ENCODE results near the gene SRGAP2B. TPM values are rescaled to one million over a fixed set of nuclear protein-coding genes. Genes with fewer than 3 reads are reported as not detected.
"Not testable (repeated sequence)": the region's sequence is repeated elsewhere in the genome, so short reads cannot be mapped to it uniquely, and the experiment has no call there.

SRGAP2B gene
- polyA plus RNA-seq, 3 donors: 5.8 to 25.5 (median 7.0) TPM

- intact Hi-C loops (cut with micrococcal nuclease); H3K4me3 Mint-ChIP-seq; H3K36me3 ChIP-seq (replicated peaks in 1 of 2; ENCODE audit: control insufficient read depth in 1 of 2, insufficient read depth in 2 of 2, low read length in 2 of 2); DNase-seq; H3K27me3 ChIP-seq (ENCODE audit: control insufficient read depth in 2 of 2, insufficient read depth in 2 of 2, low read length in 2 of 2); H4K20me1 ChIP-seq (ENCODE audit: insufficient read depth, low read length); H3K9ac ChIP-seq (ENCODE audit: insufficient read depth, low read length, poor library complexity, severe bottlenecking); H3K9me3 ChIP-seq (replicated peaks in 1 of 2; ENCODE audit: control insufficient read depth in 1 of 2, insufficient read depth in 1 of 2, low read length in 2 of 2); H3K4me2 ChIP-seq (replicated peaks; ENCODE audit: extremely low read depth, low read length, poor library complexity, severe bottlenecking); H2AFZ ChIP-seq (ENCODE audit: insufficient read depth, low read depth, low read length, poor library complexity, severe bottlenecking); H3K27ac ChIP-seq (ENCODE audit: low read depth in 1 of 2, low read length in 2 of 2); H3K9me3 Mint-ChIP-seq; H3K36me3 Mint-ChIP-seq; H3K79me2 ChIP-seq (ENCODE audit: insufficient read depth, low read length); H3K4me3 ChIP-seq (replicated peaks in 1 of 3; ENCODE audit: low read depth in 2 of 3, low read length in 3 of 3); H3K27me3 Mint-ChIP-seq (ENCODE audit: low read depth in 3 of 3); H3K27ac Mint-ChIP-seq; H3K4me1 Mint-ChIP-seq; H3K4me1 ChIP-seq (ENCODE audit: control insufficient read depth in 1 of 2, insufficient read depth in 2 of 2, low read length in 2 of 2): not testable (repeated sequence)
- no CpG with 5 or more reads among the region's 1 CpG for WGBS (ENCODE audit: insufficient coverage)
Observed at GRCh38 chr1:145114560-145115057, 19.5 kb upstream of the SRGAP2B start.

GRCh38 chr1:145112703-145113102 is 17.6 kb upstream of the SRGAP2B start:
- H3K9ac ChIP-seq (ENCODE audit: insufficient read depth, low read length, poor library complexity, severe bottlenecking); H3K9me3 Mint-ChIP-seq; H3K4me1 Mint-ChIP-seq; H3K4me2 ChIP-seq (replicated peaks; ENCODE audit: extremely low read depth, low read length, poor library complexity, severe bottlenecking); H3K4me3 Mint-ChIP-seq; H3K27me3 Mint-ChIP-seq (ENCODE audit: low read depth in 3 of 3); H3K4me3 ChIP-seq (replicated peaks in 1 of 3; ENCODE audit: low read depth in 2 of 3, low read length in 3 of 3); H3K27me3 ChIP-seq (ENCODE audit: control insufficient read depth in 2 of 2, insufficient read depth in 2 of 2, low read length in 2 of 2); H4K20me1 ChIP-seq (ENCODE audit: insufficient read depth, low read length); H2AFZ ChIP-seq (ENCODE audit: insufficient read depth, low read depth, low read length, poor library complexity, severe bottlenecking); H3K27ac ChIP-seq (ENCODE audit: low read depth in 1 of 2, low read length in 2 of 2); H3K36me3 Mint-ChIP-seq; H3K27ac Mint-ChIP-seq; H3K4me1 ChIP-seq (ENCODE audit: control insufficient read depth in 1 of 2, insufficient read depth in 2 of 2, low read length in 2 of 2); H3K79me2 ChIP-seq (ENCODE audit: insufficient read depth, low read length); intact Hi-C loops (cut with micrococcal nuclease); H3K36me3 ChIP-seq (replicated peaks in 1 of 2; ENCODE audit: control insufficient read depth in 1 of 2, insufficient read depth in 2 of 2, low read length in 2 of 2); DNase-seq; H3K9me3 ChIP-seq (replicated peaks in 1 of 2; ENCODE audit: control insufficient read depth in 1 of 2, insufficient read depth in 1 of 2, low read length in 2 of 2): not testable (repeated sequence)
- WGBS (ENCODE audit: insufficient coverage): no CpG with 5 or more reads among the region's 3 CpGs

DNA sequence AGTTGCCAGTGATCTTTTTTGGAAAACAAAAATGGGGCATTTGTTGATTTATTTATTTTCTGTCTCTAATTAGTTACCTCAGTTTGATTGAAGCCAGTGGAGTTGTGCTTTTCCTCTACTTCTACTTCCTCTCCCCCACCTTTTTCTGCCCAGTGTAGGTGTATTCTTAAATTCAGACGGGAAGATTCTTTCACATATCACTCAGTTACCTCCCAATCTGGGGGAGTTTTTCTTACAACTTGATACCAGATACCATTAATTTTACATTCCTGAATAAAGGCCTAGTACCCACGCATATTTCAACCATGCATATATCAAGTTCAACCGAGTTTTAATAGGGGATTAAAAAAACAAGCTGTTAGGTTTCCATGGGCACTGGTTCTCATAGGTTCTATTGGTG is 16.5 kb upstream of the SRGAP2B start:
- H3K36me3 ChIP-seq (replicated peaks in 1 of 2; ENCODE audit: control insufficient read depth in 1 of 2, insufficient read depth in 2 of 2, low read length in 2 of 2); H3K4me1 ChIP-seq (ENCODE audit: control insufficient read depth in 1 of 2, insufficient read depth in 2 of 2, low read length in 2 of 2); H3K36me3 Mint-ChIP-seq; H3K27me3 ChIP-seq (ENCODE audit: control insufficient read depth in 2 of 2, insufficient read depth in 2 of 2, low read length in 2 of 2); H3K4me1 Mint-ChIP-seq; H3K27ac Mint-ChIP-seq; H3K9ac ChIP-seq (ENCODE audit: insufficient read depth, low read length, poor library complexity, severe bottlenecking); intact Hi-C loops (cut with micrococcal nuclease); H3K4me3 Mint-ChIP-seq; H3K9me3 Mint-ChIP-seq; H3K9me3 ChIP-seq (replicated peaks in 1 of 2; ENCODE audit: control insufficient read depth in 1 of 2, insufficient read depth in 1 of 2, low read length in 2 of 2); H4K20me1 ChIP-seq (ENCODE audit: insufficient read depth, low read length); H2AFZ ChIP-seq (ENCODE audit: insufficient read depth, low read depth, low read length, poor library complexity, severe bottlenecking); H3K79me2 ChIP-seq (ENCODE audit: insufficient read depth, low read length); H3K4me3 ChIP-seq (replicated peaks in 1 of 3; ENCODE audit: low read depth in 2 of 3, low read length in 3 of 3); H3K27me3 Mint-ChIP-seq (ENCODE audit: low read depth in 3 of 3); DNase-seq; H3K27ac ChIP-seq (ENCODE audit: low read depth in 1 of 2, low read length in 2 of 2); H3K4me2 ChIP-seq (replicated peaks; ENCODE audit: extremely low read depth, low read length, poor library complexity, severe bottlenecking): not testable (repeated sequence)
- WGBS (ENCODE audit: insufficient coverage): no CpG with 5 or more reads among the region's 3 CpGs

DNA sequence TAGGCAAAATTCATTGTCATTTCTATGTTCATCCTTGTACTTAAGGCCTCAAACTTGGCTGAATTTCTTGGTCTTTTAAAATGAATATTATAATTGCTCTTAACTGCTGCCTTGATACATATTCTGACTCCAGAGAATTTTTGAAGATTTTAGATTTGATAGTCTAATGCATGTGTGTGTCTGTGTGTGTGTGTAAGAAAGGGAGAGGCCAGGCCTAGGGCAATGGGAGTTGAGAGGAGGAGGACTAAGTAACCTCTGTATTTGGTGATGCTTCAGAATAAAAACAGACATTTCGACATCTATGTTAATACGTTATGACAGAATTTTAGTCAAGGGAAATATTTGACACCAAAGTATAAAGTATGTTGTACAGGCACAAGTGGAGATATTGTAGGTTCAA is 8.2 kb upstream of the SRGAP2B start:
- H3K9me3 ChIP-seq (replicated peaks in 1 of 2; ENCODE audit: control insufficient read depth in 1 of 2, insufficient read depth in 1 of 2, low read length in 2 of 2); H3K79me2 ChIP-seq (ENCODE audit: insufficient read depth, low read length); H3K4me1 Mint-ChIP-seq; H3K27me3 ChIP-seq (ENCODE audit: control insufficient read depth in 2 of 2, insufficient read depth in 2 of 2, low read length in 2 of 2); intact Hi-C loops (cut with micrococcal nuclease); DNase-seq; H2AFZ ChIP-seq (ENCODE audit: insufficient read depth, low read depth, low read length, poor library complexity, severe bottlenecking); H4K20me1 ChIP-seq (ENCODE audit: insufficient read depth, low read length); H3K27me3 Mint-ChIP-seq (ENCODE audit: low read depth in 3 of 3); H3K4me3 ChIP-seq (replicated peaks in 1 of 3; ENCODE audit: low read depth in 2 of 3, low read length in 3 of 3); H3K4me1 ChIP-seq (ENCODE audit: control insufficient read depth in 1 of 2, insufficient read depth in 2 of 2, low read length in 2 of 2); H3K4me3 Mint-ChIP-seq; H3K27ac ChIP-seq (ENCODE audit: low read depth in 1 of 2, low read length in 2 of 2); H3K36me3 ChIP-seq (replicated peaks in 1 of 2; ENCODE audit: control insufficient read depth in 1 of 2, insufficient read depth in 2 of 2, low read length in 2 of 2); H3K36me3 Mint-ChIP-seq; H3K9me3 Mint-ChIP-seq; H3K4me2 ChIP-seq (replicated peaks; ENCODE audit: extremely low read depth, low read length, poor library complexity, severe bottlenecking); H3K27ac Mint-ChIP-seq; H3K9ac ChIP-seq (ENCODE audit: insufficient read depth, low read length, poor library complexity, severe bottlenecking): not testable (repeated sequence)
- no CpG with 5 or more reads among the region's 2 CpGs for WGBS (ENCODE audit: insufficient coverage)

Measured in CD14-positive monocyte (primary cell).